HEK293 (cell line): ENCODE data around the gene CPT1C.

ENCODE experiments used
- CTCF ChIA-PET: fragments of 350-600 bp; formaldehyde crosslinking; extraction: SDS; loops from one replicate; lab custom pipeline; 2021; ENCODE audit warnings: antibody characterized with exemption; lab: Yijun Ruan, JAX
- POLR2A ChIA-PET: fragments of 300-600 bp; formaldehyde crosslinking; extraction: SDS; loops from one replicate; lab custom pipeline; 2020; ENCODE audit warnings: antibody characterized with exemption, inconsistent platforms; lab: Yijun Ruan, JAX
- H3K27ac ChIP-seq: fragments of 200-500 bp; sonication (Bioruptor generic); 2 replicates; pipeline ENCODE4 v1.5.1; 2014; ENCODE audit warnings: low read depth, low read length, control low read depth, inconsistent platforms; ENCODE audit errors: extremely low read depth
- H3K36me3 ChIP-seq, 2 experiments: fragments of 200-500 bp in 1 of 2; sonication (Bioruptor generic) in 1 of 2; 1 replicate in 1 of 2; 2 replicates in 1 of 2; pipeline ENCODE4 v1.5.1; 2014 to 2017; ENCODE audit warnings: inconsistent platforms in 2 of 2, low read length in 2 of 2; ENCODE audit not compliant: control insufficient read depth in 2 of 2, insufficient read depth in 1 of 2
- H3K4me1 ChIP-seq: fragments of 200-500 bp; sonication (Bioruptor generic); 2 replicates; pipeline ENCODE4 v1.5.1; 2014; ENCODE audit warnings: mild to moderate bottlenecking, low read length, inconsistent platforms; ENCODE audit not compliant: control insufficient read depth, insufficient read depth
- H3K4me3 ChIP-seq: 2 replicates; pipeline ENCODE4 v1.5.1; 2011; ENCODE audit warnings: low read depth, mild to moderate bottlenecking, control low read depth, low read length, moderate library complexity
- H3K9me3 ChIP-seq: fragments of 200-500 bp; sonication (Bioruptor generic); 2 replicates; pipeline ENCODE4 v1.5.1; 2014; ENCODE audit warnings: low read depth, low read length, inconsistent platforms; ENCODE audit not compliant: control insufficient read depth, insufficient read depth
- BCL11A ChIP-seq: fragments of 450-650 bp; formaldehyde crosslinking; IDR thresholded peaks from 2 replicates; pipeline ENCODE4 v1.5.1; 2016; ENCODE audit warnings: low read depth, missing biosample characterization, missing genetic modification characterization
- KLF8 ChIP-seq: fragments of 450-650 bp; formaldehyde crosslinking; IDR thresholded peaks from 2 replicates; pipeline ENCODE4 v1.5.1; 2016; ENCODE audit warnings: missing biosample characterization, missing genetic modification characterization
- SCRT1 ChIP-seq: fragments of 450-650 bp; formaldehyde crosslinking; IDR thresholded peaks from 2 replicates; pipeline ENCODE4 v1.5.1; 2016; ENCODE audit warnings: missing biosample characterization, missing genetic modification characterization, borderline replicate concordance
- TCF7L2 ChIP-seq: IDR thresholded peaks from 2 replicates; pipeline ENCODE4 v1.6.1; 2011; ENCODE audit warnings: low read depth, mild to moderate bottlenecking, inconsistent platforms, low read length, moderate library complexity, borderline replicate concordance
- ZBTB17 ChIP-seq: fragments of 450-650 bp; formaldehyde crosslinking; IDR thresholded peaks from 2 replicates; pipeline ENCODE4 v1.5.1; 2016; ENCODE audit warnings: missing biosample characterization, missing genetic modification characterization
- ZBTB20 ChIP-seq: fragments of 450-650 bp; formaldehyde crosslinking; IDR thresholded peaks from 2 replicates; pipeline ENCODE4 v1.5.1; 2016; ENCODE audit warnings: missing biosample characterization, missing genetic modification characterization
- ZFHX2 ChIP-seq: fragments of 450-650 bp; formaldehyde crosslinking; conservative IDR thresholded peaks from 2 replicates; pipeline ENCODE4 v1.5.1; 2016; ENCODE audit warnings: missing biosample characterization, missing genetic modification characterization
- ZNF10 ChIP-seq: fragments of 450-650 bp; formaldehyde crosslinking; IDR thresholded peaks from 2 replicates; pipeline ENCODE4 v1.5.1; 2017; ENCODE audit warnings: missing biosample characterization, missing genetic modification characterization
- ZNF114 ChIP-seq: fragments of 450-650 bp; formaldehyde crosslinking; IDR thresholded peaks from 2 replicates; pipeline ENCODE4 v1.5.0; 2017; ENCODE audit warnings: missing biosample characterization, missing genetic modification characterization
- ZNF155 ChIP-seq: fragments of 450-650 bp; formaldehyde crosslinking; IDR thresholded peaks from 2 replicates; pipeline ENCODE4 v1.5.1; 2016; ENCODE audit warnings: missing biosample characterization, missing genetic modification characterization
- ZNF248 ChIP-seq: fragments of 450-650 bp; formaldehyde crosslinking; IDR thresholded peaks from 2 replicates; pipeline ENCODE4 v1.5.1; 2017; ENCODE audit warnings: missing biosample characterization, missing genetic modification characterization
- ZNF280C ChIP-seq: fragments of 450-650 bp; formaldehyde crosslinking; IDR thresholded peaks from 2 replicates; pipeline ENCODE4 v1.5.1; 2016; ENCODE audit warnings: missing biosample characterization, missing genetic modification characterization
- ZNF433 ChIP-seq: fragments of 450-650 bp; formaldehyde crosslinking; IDR thresholded peaks from 2 replicates; pipeline ENCODE4 v1.5.1; 2016; ENCODE audit warnings: missing biosample characterization, missing genetic modification characterization, low read depth
- ZNF48 ChIP-seq: fragments of 450-650 bp; formaldehyde crosslinking; IDR thresholded peaks from 2 replicates; pipeline ENCODE4 v1.5.1; 2016; ENCODE audit warnings: missing biosample characterization, missing genetic modification characterization
- ZNF510 ChIP-seq: fragments of 450-650 bp; formaldehyde crosslinking; IDR thresholded peaks from 2 replicates; pipeline ENCODE4 v1.5.1; 2018; ENCODE audit warnings: mild to moderate bottlenecking, missing genetic modification characterization, missing biosample characterization; ENCODE audit not compliant: insufficient replicate concordance
- ZNF544 ChIP-seq: fragments of 450-650 bp; formaldehyde crosslinking; IDR thresholded peaks from 2 replicates; pipeline ENCODE4 v1.5.0; 2017; ENCODE audit warnings: missing biosample characterization, missing genetic modification characterization
- ZNF792 ChIP-seq: fragments of 450-650 bp; formaldehyde crosslinking; IDR thresholded peaks from 2 replicates; pipeline ENCODE4 v1.5.1; 2016; ENCODE audit warnings: missing biosample characterization, missing genetic modification characterization
- TF ChIP-seq, protein P1 (sequence below): fragments of 450-650 bp; formaldehyde crosslinking; IDR thresholded peaks from 2 replicates; pipeline ENCODE4 v1.5.1; 2016; ENCODE audit warnings: missing biosample characterization, missing genetic modification characterization
- TF ChIP-seq, protein P2 (sequence below): sonication (generic); formaldehyde crosslinking; IDR thresholded peaks from 2 replicates; pipeline ENCODE4 v1.8.1; 2022; ENCODE audit warnings: mild to moderate bottlenecking, moderate library complexity, missing genetic modification reagents
- TF ChIP-seq, protein P3 (sequence below): fragments of 450-650 bp; formaldehyde crosslinking; IDR thresholded peaks from 2 replicates; pipeline ENCODE4 v1.5.1; 2016; ENCODE audit warnings: missing biosample characterization, missing genetic modification characterization

Gene CPT1C

GRCh38 chr19:49684251-49684982, 6.5 kb upstream of the CPT1C start:
- Histone ChIP-seq H3K27ac (no peak overlapping the region), H3K9me3 (no peaks in the 10 kb centered on the region), H3K4me3 (no peak overlapping the region), H3K4me1 (peaks cover 13% of the 10 kb centered on the region), H3K36me3 (peaks cover 43 to 77% of the 10 kb centered on the region in 2 experiments)
- CTCF ChIA-PET, result interaction anchor here (0.5 to 1.6 kb wide), 13 partner anchors 8 to 271 kb away, joined by 3 to 9 read pairs (median 3); partner anchors contain the start of gene FUZ
- TF ChIP-seq ZFHX2 (tag by site-specific recombination), result no peak
- TF ChIP-seq, protein P1, sequence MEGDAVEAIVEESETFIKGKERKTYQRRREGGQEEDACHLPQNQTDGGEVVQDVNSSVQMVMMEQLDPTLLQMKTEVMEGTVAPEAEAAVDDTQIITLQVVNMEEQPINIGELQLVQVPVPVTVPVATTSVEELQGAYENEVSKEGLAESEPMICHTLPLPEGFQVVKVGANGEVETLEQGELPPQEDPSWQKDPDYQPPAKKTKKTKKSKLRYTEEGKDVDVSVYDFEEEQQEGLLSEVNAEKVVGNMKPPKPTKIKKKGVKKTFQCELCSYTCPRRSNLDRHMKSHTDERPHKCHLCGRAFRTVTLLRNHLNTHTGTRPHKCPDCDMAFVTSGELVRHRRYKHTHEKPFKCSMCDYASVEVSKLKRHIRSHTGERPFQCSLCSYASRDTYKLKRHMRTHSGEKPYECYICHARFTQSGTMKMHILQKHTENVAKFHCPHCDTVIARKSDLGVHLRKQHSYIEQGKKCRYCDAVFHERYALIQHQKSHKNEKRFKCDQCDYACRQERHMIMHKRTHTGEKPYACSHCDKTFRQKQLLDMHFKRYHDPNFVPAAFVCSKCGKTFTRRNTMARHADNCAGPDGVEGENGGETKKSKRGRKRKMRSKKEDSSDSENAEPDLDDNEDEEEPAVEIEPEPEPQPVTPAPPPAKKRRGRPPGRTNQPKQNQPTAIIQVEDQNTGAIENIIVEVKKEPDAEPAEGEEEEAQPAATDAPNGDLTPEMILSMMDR (tag by site-specific recombination), result peak; percentile 70
- POLR2A ChIA-PET, result interaction anchor here (1.4 kb wide), 1 partner anchor 44 kb away, joined by 3 read pairs; the partner anchor contains the start of gene RRAS

- TF ChIP-seq BCL11A (tag by site-specific recombination) (no peak), ZNF280C (tag by site-specific recombination) (no peak), SCRT1 (tag by site-specific recombination) (no peak), ZBTB17 (no peak), KLF8 (tag by site-specific recombination) (no peak), TCF7L2 (no peak), ZNF792 (tag by site-specific recombination) (no peak), ZNF248 (tag by site-specific recombination) (no peak), ZNF114 (tag by site-specific recombination) (no peak), ZNF48 (tag by site-specific recombination) (no peak), ZNF510 (tag by site-specific recombination) (no peak), ZNF10 (tag by site-specific recombination) (no peak), ZNF433 (tag by site-specific recombination) (no peak), ZNF544 (no peak), ZBTB20 (no peak), ZNF155 (no peak)
- TF ChIP-seq, protein P2, sequence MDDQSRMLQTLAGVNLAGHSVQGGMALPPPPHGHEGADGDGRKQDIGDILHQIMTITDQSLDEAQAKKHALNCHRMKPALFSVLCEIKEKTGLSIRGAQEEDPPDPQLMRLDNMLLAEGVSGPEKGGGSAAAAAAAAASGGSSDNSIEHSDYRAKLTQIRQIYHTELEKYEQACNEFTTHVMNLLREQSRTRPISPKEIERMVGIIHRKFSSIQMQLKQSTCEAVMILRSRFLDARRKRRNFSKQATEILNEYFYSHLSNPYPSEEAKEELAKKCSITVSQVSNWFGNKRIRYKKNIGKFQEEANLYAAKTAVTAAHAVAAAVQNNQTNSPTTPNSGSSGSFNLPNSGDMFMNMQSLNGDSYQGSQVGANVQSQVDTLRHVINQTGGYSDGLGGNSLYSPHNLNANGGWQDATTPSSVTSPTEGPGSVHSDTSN (CRISPR knock-in tag), result no peak
- TF ChIP-seq, protein P3, sequence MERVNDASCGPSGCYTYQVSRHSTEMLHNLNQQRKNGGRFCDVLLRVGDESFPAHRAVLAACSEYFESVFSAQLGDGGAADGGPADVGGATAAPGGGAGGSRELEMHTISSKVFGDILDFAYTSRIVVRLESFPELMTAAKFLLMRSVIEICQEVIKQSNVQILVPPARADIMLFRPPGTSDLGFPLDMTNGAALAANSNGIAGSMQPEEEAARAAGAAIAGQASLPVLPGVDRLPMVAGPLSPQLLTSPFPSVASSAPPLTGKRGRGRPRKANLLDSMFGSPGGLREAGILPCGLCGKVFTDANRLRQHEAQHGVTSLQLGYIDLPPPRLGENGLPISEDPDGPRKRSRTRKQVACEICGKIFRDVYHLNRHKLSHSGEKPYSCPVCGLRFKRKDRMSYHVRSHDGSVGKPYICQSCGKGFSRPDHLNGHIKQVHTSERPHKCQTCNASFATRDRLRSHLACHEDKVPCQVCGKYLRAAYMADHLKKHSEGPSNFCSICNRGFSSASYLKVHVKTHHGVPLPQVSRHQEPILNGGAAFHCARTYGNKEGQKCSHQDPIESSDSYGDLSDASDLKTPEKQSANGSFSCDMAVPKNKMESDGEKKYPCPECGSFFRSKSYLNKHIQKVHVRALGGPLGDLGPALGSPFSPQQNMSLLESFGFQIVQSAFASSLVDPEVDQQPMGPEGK (tag by site-specific recombination), result no peak
These were observed 5.8 kb upstream of the CPT1C start for GRCh38 chr19:49684983-49685553.

More at GRCh38 chr19:49684983-49685553, 5.8 kb upstream of the CPT1C start:
- Histone ChIP-seq H3K4me3 (no peak overlapping the region), H3K27ac (no peak overlapping the region), H3K4me1 (peaks cover 7% of the 10 kb centered on the region), H3K36me3 (peaks cover 43 to 77% of the 10 kb centered on the region in 2 experiments), H3K9me3 (no peaks in the 10 kb centered on the region)
- CTCF ChIA-PET, result interaction anchor here (0.5 to 1.6 kb wide), 11 partner anchors 11 to 194 kb away, joined by 3 to 9 read pairs (median 3); partner anchors contain the start of gene FUZ
- POLR2A ChIA-PET, result interaction anchor here (0.7 to 1.9 kb wide), 3 partner anchors 10 to 163 kb away, joined by 3 to 6 read pairs (median 3); partner anchors contain the start of gene RRAS
